HG03521 (cell line): Measurements from ENCODE around the gene HRC.
"Not testable (repeated sequence)": the region's sequence is repeated elsewhere in the genome, so short reads cannot be mapped to it uniquely, and the experiment has no call there.

Experiments used
- ATAC-seq: cut with Tn5 transposase; IDR thresholded peaks from one replicate; pipeline ENCODE4 v1.9.1; 2021; ENCODE audit warnings: mild to moderate bottlenecking, moderate library complexity; ENCODE audit not compliant: unreplicated experiment

Gene HRC

DNA sequence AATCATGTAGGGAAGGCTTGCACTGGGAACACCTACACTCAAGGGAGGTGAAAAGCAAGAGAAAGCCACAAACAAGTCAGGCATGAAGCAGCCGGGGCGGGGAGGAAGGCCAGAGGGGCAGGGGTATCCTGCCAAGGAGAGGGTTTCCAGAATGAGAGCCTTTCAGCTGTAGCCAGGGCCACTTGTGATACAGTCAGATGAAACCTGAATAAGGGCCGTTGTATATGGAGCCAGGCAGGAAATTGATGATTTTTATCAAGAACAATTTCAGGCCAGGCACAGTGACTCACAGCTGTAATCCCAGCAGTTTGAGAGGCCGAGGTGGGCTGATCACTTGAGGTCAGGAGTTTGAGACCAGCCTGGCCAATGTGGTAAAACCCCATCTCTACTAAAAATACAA, 6.8 kb upstream of the HRC start:
- ATAC-seq, result no peak

DNA sequence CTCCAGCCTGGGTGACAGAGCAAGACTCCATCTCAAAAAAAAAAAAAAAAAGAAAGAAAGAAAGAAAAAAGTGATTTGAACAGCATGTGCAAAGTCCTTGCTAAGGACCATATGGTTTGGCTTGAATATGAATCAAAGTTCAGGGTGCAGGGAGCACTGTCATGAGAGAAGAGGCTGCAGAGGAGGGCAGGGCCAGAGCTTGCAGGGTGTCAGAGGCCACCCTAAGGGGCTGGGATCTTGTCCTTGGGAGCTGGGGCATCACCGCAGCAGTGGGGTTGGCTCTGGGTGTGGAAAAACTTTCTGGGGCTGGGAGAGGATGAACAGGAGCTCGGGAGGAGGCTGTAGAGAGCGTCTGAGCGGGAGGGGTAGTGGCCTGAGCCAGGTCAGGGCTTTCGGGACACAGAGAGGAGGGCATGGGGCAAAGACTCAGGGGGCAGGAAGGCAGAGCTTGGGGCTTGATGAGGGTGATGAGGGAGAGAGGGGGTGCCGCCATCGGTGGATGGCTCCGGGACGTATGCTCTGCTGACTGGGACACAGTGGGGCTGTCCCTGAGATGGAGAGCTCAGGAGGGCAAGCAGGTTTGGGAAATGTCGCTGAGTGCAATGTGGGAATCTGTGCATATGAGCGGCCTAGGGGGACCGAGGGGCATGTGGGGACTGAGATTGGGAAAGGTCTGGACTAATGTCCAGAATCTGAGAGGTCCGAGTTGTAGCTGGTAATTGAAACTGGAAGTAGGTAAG, 5.4 kb upstream of the HRC start:
- ATAC-seq, result no peak

DNA sequence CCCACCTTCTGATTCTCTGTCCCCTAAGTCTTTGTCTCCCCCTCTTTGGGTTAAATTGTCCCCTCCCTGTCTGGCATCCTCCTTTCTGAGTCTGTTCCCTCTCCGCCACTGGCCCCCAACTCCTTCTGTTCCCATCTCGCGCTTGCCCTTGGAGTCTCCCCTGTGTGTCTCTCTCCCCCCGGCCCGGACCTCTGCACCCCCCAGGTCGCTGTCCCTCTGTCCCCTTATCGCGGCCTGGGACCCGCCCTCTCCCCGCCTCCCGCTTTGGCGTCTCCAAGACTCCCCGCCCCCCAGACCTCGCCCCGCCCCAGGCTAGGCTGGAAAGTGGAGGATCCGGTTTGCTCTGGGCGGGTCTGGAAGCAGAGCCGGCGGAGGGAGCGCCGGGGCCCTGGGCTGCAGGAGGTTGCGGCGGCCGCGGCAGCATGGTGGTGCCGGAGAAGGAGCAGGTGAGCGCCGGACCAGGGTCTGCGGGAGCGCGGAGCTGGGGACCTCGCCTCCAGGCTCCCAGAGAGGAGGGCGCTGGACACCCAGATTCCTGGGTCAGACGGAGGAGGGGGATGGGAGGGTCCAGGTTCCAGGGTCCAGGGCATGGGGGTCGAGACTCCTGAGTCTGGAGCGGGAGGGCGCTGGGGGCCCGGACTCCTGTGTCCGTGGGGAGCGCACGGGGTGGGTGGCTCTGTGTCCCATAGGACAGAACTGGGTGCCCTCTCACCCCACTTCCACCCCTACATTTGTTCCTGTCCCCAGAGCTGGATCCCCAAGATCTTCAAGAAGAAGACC, 2.4 kb upstream of the HRC start, which contains the start of gene TRPM4:
TSS of gene TRPM4 (plus strand) at position 348 of the 780 bp plus-strand sequence. CDS start at position 423, 75 bp downstream.
- no peak for ATAC-seq

DNA sequence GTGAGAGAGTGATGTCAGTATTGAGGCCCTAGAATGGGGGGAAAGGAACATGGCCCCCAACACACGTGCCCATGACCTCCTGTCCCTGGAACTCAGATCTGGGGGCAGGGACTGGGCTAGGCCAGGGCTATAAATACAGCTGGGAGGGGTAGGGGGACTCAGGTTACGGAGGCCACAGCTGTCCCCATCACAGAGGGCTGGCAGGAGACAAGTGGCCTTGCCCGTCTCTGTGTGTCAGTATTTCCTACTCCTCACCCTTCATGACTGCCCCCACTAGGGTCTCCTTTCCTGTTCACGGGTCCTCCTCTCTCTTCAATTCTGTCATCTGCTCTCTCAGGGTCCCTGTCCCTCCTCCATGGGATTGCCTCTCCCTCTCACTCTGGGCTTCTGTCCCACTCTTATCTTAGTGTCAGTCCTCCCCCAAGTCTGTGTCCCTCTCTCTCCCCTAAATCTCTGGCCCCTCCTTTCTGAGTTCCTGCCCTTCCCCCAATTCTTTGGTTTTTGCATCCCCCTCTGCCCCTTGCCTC, 687 bp upstream of the HRC start:
- ATAC-seq, result no peak

DNA sequence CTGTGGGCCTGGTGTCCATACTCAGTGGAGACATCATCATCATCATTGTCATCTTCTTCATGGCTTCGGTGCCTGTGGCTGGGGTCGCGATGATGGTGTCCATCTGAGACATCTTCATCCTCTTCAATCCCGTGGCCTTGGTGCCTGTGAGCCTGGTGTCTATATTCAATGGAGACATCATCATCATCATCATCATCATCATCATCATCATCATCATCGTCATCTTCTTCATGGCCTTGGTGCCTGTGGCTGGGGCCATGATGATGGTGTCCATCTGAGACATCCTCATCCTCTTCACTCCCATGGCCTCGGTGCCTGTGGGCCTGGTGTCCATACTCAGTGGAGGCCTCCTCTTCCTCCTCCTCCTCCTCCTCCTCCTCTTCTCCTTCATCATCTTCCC, 917 bp downstream of the HRC start:
- no peak for ATAC-seq

DNA sequence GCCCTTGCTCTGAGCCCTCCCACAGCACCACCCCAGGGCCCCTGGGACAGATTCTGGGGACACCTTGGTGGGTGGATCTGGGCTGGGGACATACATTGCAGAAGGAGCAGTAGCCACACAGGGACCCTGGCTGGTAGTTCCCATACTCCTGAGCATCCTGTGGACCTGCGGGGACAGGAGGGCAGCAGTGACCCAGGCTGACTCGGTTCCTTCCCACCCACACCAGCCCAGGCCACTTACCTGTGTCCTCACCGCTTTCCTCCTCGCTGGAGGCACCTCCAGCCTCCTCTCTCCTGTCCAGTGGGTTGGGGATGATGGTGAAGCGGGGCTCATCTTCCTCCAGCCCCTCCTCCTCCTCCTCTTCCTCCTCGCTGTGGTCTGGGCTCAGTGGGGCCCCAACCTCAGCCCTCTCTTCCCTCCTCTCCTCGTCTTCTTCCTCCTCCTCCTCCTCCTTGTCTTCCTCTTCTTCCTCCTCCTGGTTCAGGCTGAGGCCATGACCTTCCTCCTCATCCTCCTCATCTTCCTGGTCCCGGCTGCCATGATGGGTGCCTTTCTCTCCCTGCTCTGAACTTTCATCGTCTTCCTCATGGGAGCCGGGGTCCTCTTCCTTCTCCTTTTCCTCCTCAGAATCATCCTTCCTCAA, 1.9 kb downstream of the HRC start:
- ATAC-seq, result no peak

DNA sequence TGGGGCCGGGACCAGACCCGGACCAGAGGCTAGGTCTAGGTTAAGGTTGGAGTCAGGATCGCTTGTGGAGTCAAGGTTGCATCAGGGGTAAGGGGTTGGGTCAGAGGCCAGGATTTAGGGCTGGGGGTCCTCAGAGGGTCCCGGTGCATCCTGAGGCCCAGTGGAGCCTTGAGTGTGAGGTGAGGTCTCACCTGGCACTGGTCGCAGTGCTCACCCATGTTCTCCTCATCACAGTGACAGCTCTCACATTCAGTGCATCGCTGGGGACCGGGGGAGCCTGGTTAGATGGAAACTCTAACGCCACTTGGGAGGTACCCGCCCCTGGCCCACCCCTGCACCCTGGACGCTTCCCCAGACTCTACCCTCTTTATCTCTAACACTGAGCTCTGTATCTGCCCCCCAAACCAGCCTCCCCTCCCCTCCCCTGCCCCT, 3.1 kb downstream of the HRC start:
- no peak for ATAC-seq

DNA sequence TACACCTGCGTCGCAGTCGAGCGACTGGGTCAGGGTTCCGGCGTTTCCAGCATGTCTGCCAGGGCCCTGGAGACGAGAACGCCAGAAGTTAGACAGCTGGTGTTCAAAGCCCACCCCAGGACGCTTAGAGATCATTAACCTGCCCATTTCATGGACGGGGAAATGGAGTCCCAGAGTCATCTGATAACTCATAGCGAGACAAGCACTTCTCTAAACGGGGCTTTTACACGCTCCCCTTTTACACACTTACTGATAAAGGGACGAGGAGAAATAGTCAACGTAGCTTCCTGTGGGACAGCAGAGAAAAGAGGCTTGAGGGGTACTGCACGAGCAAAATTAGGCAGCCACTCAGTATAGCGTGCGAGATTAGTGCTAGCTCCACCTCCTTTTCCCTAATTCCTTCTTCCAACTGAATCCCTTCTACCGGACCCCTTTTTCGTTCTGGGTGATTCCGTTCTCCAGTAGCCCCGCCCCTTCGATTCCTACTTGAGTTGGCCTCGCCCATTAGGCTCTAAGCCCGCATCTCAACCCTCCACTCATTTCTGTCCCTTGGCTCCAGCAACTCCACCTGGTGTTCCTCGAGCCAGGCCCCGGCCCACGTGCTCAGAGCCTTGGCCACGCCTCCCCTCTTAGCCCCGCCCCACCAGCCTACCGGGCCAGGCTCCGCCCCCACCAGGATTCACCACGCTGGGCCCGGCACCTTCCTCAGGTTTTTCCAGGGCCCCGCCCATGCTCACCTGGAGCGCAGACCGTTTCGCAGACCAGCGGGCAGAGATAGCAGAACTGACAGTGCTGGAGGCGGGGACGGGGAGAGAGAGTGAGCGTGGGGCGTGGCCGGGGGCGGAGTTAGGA, 3.7 kb downstream of the HRC start:
- no peak for ATAC-seq

DNA sequence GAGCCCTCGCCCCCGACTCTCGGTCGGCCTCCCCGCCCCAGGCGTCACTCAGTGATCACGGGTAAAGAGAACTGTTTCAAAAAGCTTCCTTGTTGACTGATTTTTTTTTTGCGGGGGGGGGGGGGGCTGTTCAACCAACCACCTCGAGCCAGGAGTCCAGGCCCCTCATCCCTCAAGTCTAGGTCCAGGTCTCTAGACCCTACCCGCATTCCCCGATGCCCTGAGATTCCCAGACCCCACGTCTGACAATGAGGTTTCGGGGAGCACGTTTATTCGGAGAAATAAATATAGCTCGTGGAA, 4.3 kb downstream of the HRC start:
- no peak for ATAC-seq

DNA sequence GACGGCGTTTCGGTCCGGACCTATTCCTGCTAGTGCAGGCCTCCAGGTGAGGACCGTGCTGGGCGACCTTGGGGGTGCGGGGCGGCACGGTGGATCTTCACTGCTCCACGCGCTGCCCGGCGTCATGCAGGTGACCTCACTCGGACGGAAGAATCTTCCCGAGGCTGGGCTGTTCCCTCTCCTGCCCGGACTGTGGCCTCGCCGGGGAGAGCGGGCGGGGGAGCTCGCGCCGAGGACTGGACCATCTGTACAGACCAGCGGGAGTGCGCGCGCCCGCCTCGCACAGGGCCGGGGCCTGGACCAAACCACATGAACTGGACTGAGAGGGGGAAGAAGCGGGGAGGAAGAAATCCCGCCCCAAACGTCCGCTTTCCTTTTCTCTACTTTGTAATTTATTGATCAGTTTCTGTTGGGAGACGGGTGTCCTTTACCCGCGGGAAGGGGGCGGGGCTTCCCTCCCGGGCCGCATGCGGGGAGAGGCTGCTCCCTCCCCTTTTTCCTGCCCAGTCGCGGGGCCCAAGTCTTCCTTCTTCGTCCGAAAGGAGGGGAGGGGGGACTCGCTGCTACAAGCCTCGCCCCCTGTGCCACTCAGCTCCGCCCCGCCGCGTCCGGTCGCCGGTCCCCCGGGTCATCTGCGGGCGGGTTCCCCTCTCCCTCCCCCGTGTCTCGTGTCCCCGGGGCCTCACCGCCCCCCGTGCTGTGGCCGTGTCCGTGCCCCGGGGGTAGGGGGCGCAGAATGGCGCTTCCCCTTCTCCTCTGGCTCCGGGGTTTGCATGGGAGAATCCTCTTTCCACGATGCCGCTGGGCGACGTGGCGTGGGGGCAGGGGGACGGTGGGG, 4.9 kb downstream of the HRC start:
- no peak for ATAC-seq

DNA sequence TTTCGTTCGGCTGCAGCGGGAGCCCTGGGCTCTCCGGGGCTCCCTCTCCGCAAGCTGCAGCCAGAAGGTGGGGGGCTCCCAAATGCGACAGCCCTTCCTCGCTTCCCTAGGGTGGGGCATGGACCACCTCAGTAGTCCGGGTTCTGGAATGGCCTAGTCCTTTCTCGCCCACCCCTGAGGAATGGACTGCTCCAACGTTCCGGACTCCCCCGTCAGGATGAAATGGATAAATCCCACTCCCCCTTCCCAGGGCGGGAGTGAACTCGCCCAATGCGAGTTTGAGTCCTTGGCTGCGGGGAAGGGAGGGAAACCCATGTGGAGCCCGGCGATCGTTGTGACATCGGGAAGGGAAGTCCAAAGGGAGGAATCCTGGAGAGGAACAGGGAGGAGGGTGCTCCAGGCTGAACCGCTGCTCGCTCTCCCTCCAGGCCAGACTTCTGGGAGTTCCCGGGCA, 5.5 kb downstream of the HRC start:
- no peak for ATAC-seq

DNA sequence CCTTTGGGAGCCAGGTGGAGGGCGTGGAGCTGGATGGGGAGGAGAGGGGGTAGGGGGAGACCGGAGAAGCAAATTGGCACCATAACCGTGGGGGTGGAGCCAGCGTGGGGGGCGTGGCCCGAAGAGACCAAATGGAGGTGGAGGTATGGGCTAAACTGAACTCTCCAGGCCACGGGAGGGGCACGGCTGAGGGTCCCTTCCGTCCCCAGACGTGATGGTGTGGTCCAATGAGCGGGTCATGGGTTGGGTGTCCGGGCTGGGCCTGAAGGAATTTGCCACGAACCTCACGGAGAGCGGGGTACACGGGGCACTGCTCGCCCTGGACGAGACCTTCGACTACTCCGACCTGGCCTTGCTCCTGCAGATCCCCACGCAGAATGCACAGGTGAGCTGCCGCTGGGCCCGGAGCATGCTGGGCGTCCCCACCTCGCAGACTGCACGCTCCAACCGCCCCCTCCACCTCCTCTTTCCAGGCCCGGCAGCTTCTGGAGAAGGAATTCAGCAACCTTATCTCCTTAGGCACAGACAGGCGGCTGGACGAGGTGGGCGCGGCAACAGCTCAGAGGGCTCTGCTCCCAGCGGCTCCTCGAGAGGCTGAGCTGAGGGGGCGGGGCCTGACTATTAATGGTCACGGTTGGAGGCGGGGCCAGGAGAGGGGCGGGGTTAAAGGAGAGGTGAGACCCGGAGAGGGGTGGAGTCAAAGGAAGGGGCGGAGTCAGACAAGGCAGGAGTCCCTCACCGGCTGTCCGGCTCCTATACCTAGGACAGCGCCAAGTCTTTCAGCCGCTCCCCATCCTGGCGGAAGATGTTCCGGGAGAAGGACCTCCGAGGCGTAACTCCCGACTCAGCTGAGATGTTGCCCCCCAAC, 6.2 kb downstream of the HRC start:
- ATAC-seq, result no peak

DNA sequence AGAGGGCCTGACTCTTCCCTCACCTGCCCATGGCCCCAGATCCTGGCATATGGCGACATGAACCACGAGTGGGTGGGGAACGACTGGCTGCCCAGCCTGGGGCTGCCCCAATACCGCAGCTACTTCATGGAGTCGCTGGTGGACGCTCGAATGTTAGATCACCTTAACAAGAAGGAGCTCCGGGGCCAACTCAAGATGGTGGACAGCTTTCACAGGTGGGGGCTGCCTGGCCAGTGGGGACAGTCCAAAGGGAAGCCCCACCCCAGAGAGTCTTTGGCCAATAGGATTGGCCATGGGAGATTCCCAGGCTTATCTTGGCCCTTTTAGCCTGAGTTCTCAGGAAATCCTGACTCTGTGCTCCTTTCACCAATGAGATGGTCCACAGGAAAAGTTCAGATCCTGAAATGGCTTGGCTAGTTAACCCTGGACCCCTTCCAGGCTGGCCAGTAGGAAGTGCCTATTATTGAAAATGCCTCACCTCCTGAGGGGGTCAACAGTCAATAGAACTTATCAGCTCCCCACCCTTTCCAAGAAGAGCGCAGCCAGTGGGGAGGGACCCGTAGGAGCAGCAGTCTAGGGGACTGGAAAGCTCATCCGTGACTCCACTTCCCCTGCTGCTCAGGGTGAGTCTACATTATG, 7.0 kb downstream of the HRC start:
- ATAC-seq, result no peak

DNA sequence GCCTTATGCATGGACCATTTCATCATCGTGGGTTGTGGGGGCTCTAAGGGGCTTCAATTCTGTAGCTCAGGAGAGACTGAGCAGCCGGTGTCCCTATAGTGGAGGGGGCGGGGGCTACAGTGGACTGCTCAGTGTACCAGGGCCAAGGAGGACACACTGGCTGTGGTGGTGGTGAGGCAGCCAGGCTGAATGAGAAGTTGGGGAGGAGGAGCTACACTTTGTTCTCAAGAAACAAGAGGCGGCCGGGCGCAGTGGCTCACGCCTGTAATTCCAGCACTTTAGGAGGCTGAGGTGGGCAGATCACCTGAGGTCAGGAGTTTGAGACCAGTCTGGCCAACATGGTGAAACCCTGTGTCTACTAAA, 8.8 kb downstream of the HRC start:
- ATAC-seq, result not testable (repeated sequence)

DNA sequence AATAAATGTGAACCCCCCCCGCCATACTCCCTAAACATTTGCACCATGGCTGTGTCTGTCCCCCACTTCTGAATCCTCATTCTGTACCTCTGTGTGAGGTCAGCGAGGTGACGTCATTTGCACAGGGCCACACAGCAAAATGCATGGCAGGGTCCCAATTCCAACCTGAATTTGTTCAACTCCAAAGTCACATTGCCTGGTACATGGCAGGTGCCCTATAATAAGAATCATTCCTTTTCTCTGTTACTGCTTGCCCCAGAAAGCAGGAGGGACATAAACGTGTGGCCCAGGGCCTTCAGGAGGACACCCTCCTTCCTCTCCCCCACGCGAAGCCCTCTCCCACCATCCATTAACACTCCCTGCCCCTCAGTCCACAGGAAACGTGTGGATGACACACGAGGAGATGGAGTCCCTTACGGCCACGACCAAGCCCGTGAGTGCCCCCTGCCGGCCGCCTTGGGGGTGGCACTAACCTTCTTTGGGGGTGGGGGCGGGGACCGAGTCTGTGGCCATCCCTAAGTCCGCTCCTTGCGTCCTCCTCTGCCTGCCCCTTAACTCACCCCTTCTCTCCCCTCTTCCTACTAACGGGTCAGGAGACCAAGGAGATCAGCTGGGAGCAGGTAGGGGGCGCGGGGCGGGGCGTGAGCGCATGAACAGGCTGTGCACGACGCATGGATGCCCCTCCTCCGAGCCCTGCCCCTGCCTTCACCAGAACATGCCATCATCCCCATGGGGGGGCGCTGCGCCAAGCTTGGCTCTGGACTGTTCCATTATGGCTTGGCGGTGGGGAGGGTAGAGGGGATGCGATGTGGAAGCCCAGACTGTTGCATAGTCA, 9.4 kb downstream of the HRC start:
- ATAC-seq, result no peak

DNA sequence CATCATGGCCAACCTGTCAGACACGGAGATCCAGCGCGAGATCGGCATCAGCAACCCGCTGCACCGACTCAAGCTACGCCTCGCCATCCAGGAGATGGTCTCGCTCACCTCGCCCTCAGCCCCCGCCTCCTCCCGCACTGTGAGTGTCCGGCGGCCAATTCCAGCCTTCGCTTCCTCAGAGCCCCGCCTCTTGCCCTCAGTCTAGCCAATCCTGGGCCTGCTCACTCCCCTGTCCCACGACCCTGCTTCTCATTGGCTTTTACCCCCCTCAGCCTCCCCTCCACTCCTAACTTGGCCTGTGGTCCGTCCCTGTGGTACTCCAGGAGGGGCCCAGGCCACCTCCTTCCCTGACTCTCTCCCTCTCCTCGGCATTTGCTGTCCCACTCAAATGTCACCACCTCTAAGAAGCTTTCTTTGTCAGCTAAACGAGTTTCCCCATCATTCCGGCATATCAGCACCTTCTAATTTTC, 12.3 kb downstream of the HRC start:
- ATAC-seq, result no peak

DNA sequence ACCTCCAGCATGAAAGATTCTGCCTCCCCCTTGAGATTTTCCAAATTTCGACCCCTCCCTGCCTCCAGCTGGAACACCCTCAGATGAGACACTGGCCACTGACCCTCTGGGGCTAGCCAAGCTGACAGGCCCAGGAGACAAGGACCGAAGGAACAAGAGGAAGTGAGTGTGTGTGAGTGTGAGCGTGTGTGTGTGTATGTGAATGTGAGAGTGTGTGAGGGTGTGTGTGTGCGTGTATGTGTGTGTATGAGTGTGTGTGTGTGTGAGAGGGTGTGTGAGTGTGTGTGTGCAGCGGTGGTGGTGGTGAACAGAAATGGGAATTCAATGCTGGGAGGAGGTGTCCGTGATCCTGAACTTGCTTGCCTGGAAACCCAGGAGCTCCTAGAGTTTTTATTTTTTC, 13.8 kb downstream of the HRC start:
- no peak for ATAC-seq

DNA sequence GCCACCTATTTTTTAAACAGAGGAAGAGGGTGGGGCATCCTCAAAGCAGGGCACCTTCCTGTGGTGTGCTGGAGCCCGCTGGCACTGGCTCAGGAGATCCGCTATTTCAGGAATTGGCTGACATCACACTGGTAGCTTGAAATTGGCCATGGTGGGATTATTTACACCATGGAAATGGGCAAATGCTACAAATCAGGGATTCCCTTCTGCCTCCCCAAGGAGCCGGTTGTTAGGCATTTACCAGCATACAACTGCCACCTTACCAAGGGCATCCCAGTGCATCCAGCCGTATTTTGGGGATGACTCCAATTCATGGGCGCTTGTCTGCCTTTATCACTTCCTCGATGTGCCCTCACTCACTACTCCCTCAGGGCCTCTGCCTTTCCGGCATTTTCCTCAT, 14.2 kb downstream of the HRC start:
- no peak for ATAC-seq
